Loucy (cell line): Measurements from ENCODE around the gene WDR48.

Experiments
- CTCF ChIP-seq: fragments of 200-600 bp; sonication (generic); conservative IDR thresholded peaks from 2 replicates; pipeline ENCODE4 v1.5.1; 2014; ENCODE audit warnings: mild to moderate bottlenecking, antibody characterized with exemption, low read length
- EZH2phosphoT487 ChIP-seq: fragments of 200-600 bp; IDR thresholded peaks from 2 replicates; pipeline ENCODE4 v1.6.1; 2018; ENCODE audit warnings: antibody characterized with exemption, mild to moderate bottlenecking, moderate library complexity, borderline replicate concordance

DNA sequence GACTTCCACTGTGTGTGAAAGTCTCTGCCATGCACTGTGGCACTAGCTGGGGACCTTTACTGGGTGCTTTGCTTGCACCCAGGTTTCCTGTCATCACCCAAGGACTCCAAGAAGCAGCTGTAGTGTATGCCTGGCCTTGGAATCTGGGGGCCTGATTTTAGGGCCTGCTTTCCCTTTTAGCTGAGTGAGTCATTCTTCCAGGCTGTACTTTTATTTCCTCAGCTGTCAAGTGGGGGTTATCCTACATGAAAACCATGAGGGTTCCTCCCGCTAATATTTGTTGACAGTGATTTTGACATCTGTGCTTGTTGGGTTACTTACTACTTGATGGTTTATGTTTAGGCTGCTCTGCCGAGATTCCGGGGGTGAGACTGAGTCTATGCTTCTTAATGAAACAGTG, 37.1 kb downstream of the WDR48 start:
- no peak for TF ChIP-seq CTCF
- TF ChIP-seq EZH2phosphoT487 = no peak
